GM13976 (cell line): ENCODE data around the gene BMS1.
"Not testable (repeated sequence)": the region's sequence is repeated elsewhere in the genome, so short reads cannot be mapped to it uniquely, and the experiment has no call there.

ENCODE experiments used
- DNase-seq: peaks from one replicate; pipeline ENCODE4 v3.0.0; 2012; ENCODE audit warnings: low spot score
- CTCF ChIP-seq: IDR thresholded peaks from 2 replicates; pipeline ENCODE4 v1.5.1; 2012; ENCODE audit warnings: borderline replicate concordance, mild to moderate bottlenecking; ENCODE audit not compliant: insufficient read depth; ENCODE audit errors: extremely low read depth, missing control alignments, control extremely low read depth
- in situ Hi-C: fragments of 300-500 bp; cut with MboI; formaldehyde crosslinking; loops from one replicate; pipeline ENCODE4 v1.12.0; 2022; ENCODE audit warnings: low sequenced_read_pairs, mixed read lengths, inconsistent platforms; ENCODE audit not compliant: unreplicated experiment

BMS1 gene

DNA sequence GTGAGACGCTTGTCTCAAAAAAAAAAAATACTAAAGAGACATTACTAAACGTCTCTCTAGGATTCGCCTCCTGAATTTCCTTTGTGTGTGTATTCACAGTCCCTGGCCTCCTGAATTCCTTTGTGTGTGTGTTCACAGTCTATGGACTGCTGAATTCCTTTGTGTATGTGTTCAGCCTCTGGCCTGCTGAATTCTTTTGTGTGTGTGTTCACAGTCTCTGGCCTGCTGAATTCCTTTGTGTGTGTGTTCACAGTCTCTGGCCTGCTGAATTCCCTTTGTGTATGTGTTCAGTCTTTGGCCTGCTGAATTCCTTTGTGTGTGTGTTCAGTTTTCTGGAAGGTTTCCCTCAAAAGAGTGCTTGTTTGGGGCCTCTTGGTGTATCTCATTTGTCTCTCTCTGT is 8.2 kb downstream of the BMS1 start:
- no peak for DNase-seq
- in situ Hi-C loops, result no loop called here
- TF ChIP-seq CTCF, result no peak

GRCh38 chr10:42795701-42796100 is 13.1 kb downstream of the BMS1 start:
- TF ChIP-seq CTCF, result no peak
- in situ Hi-C loops, result no loop called here
- no peak for DNase-seq

- in situ Hi-C loops, result no loop called here
- no peak for DNase-seq
- no peak for TF ChIP-seq CTCF
These were observed 18.5 kb downstream of the BMS1 start for GRCh38 chr10:42801135-42801534.

DNA sequence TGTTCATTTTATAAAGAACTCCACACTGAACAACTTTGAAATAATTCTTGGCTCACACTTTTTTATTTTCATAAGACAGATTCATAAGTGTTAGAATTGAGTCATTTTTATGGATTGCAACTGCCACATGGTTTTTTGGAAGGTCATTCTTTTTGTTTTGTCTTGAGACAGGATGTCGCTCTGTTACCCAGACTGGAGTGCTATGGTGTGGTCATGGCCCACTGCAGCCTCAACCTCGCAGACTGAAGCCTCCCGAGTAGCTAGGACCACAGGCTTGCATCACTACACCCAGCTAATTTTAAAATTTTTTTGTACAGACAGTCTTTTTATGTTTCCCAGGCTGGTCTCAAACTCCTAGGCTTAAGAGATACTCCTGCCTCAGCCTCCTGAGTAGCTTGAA is 20.3 kb downstream of the BMS1 start:
- no peak for TF ChIP-seq CTCF
- no peak for DNase-seq
- in situ Hi-C loops, result no loop called here

DNA sequence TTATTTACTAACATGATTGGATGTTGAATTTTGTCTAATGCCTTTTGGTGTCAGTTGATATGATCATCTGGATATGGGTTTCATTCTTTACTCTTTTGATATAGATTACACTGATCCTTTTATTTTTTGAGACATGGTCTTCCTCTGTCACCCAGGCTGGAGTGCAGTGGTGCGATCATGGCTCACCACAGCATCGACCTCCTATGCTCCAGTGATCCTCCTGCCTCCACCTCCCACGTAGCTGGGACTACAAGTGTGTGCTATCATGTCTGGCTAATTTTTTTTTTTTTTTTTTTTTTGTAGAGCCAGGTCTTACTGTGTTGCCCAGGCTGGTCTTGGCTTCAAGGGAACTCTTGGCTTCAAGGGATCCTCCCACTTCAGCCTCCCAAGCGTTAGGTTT is 27.1 kb downstream of the BMS1 start:
- in situ Hi-C loops, result no loop called here
- no peak for DNase-seq
- TF ChIP-seq CTCF, result no peak

DNA sequence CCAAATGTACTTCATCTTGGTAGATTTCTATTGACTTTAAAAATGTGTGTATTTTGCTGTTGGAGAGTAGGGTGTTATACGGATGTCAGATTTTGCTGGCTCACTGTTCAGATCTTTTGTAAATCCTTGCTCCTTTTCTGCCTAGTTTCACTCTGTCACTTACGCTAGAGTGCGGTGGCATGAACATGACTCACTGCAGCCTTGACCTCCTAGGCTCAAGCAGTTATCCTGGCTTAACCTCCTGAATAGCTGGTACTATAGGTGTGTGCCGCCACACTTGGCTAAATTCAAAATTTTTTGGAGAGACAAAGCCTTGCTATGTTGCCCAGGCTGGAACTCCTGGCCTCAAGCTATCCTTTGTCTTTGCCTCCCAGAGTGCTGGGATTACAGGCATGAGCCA is 29.4 kb downstream of the BMS1 start:
- DNase-seq, result no peak
- in situ Hi-C loops, result no loop called here
- TF ChIP-seq CTCF, result no peak

DNA sequence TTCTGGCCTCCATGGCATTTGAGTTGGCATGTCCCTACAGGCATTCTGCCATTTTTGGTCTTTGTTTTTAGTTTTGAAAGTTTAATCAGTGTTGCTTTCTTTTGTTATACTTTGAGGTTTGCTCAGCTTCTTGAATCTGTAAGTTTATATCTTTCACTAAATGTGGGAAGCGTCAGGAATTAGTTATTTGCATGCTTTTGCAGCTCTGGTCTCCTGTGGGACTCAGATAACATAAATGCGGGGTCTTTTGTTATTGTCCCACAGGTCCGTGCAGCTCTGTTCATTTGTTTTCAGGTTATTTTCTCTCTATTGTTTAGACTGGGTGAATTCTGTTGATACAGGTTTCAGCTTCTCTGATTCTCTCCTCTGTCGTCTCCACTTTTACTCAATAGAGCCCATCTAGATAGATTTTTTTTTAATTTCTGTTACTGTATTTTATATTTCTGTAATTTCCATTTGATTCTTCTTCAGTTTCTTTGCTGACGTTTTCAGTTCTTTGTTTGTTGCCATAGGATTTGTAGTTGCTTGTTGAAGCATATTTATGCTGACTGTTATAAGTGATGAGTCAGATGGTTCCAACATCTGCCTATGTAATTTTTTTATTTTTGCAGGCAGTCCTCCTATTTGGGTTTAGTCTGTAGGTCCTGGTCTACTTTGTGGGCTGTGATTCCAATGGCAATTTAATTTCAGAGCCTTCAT is 31.5 kb downstream of the BMS1 start:
- DNase-seq, in situ Hi-C loops: not testable (repeated sequence)

- in situ Hi-C loops, DNase-seq: not testable (repeated sequence)
These were observed 33.7 kb downstream of the BMS1 start for GRCh38 chr10:42816334-42816733.
